HepG2 (cell line): ENCODE measurements around the gene BMPR2. TPM values are rescaled to one million over a fixed set of nuclear protein-coding genes. Genes with fewer than 3 reads are reported as not detected.

Source experiments
- ATAC-seq: fragments of 200-7000 bp; cut with Tn5 transposase; 3 replicates; pipeline ENCODE4 v1.9.1; 2020; ENCODE audit warnings: mild to moderate bottlenecking, moderate library complexity
- BruUV-seq: library from RNA; stranded (reverse); fragments of 400-500 nt; replicated peaks from 2 replicates; lab custom pipeline; 2021; lab: Mats Ljungman, UMichigan
- CTCF ChIA-PET: fragments of 300-600 bp; formaldehyde crosslinking; extraction: SDS; loops from one replicate; lab custom pipeline; 2021; ENCODE audit warnings: low total read pairs, inconsistent platforms, low intra/inter-chr PET ratio; lab: Yijun Ruan, JAX
- POLR2A ChIA-PET: fragments of 350-600 bp; sonication (Branson Sonifier 250); formaldehyde crosslinking; loops from one replicate; lab custom pipeline; 2020; ENCODE audit warnings: antibody characterized with exemption, inconsistent platforms; lab: Yijun Ruan, JAX
- DNase-seq: peaks from one replicate; pipeline ENCODE4 v3.0.0-alpha.2; 2015; ENCODE audit warnings: low spot score
- FAIRE-seq: peaks from 3 replicates; lab custom pipeline; 2011; peaks lifted over from hg19 to GRCh38; lab: Jason Lieb, UNC
- H2AFZ ChIP-seq: one replicate; pipeline ENCODE4 v1.6.1; 2011; ENCODE audit warnings: low read length, inconsistent platforms
- H3K27ac ChIP-seq: fragments of 300-600 bp; 3 replicates; pipeline ENCODE4 v1.8.0; 2011; ENCODE audit warnings: mixed run types, mild to moderate bottlenecking, mixed read lengths, low read length, inconsistent platforms; ENCODE audit not compliant: insufficient read depth; ENCODE audit errors: extremely low read length
- H3K27me3 ChIP-seq, 2 experiments: fragments of 200-600 bp in 1 of 2; 2 replicates in 1 of 2; 3 replicates in 1 of 2; pipeline versions ENCODE4 v1.6.0 to v1.8.0; 2011; ENCODE audit warnings: low read length in 2 of 2, mild to moderate bottlenecking in 2 of 2, moderate library complexity in 2 of 2, inconsistent platforms in 1 of 2; ENCODE audit not compliant: insufficient read depth in 2 of 2, control insufficient read depth in 1 of 2
- H3K36me3 ChIP-seq, 2 experiments: fragments of 200-600 bp in 1 of 2; replicated peaks in 1 of 2; 2 replicates in 1 of 2; 3 replicates in 1 of 2; pipeline versions ENCODE4 v1.5.1 to v1.8.0; 2011; ENCODE audit warnings: low read length in 2 of 2, inconsistent platforms in 1 of 2; ENCODE audit not compliant: insufficient read depth in 2 of 2, control insufficient read depth in 1 of 2
- H3K4me1 ChIP-seq: 2 replicates; pipeline ENCODE4 v1.5.1; 2012; ENCODE audit warnings: low read length, inconsistent platforms; ENCODE audit not compliant: insufficient read depth
- H3K4me2 ChIP-seq: 2 replicates; pipeline ENCODE4 v1.6.0; 2011; ENCODE audit warnings: low read depth, low read length, inconsistent platforms
- H3K4me3 ChIP-seq, 3 experiments: fragments of 200-600 bp in 1 of 3; sonication (generic), shearing (Covaris generic) in 1 of 3; replicated peaks in 1 of 3; 2 replicates each; pipeline ENCODE4 v1.5.1; 2011 to 2016; ENCODE audit warnings: low read length in 3 of 3, inconsistent platforms in 2 of 3, low read depth in 2 of 3, mild to moderate bottlenecking in 2 of 3, control low read depth in 1 of 3, mixed read lengths in 1 of 3; ENCODE audit not compliant: insufficient read depth in 1 of 3
- H3K79me2 ChIP-seq: one replicate; pipeline ENCODE4 v1.6.1; 2011; ENCODE audit warnings: low read length, inconsistent platforms; ENCODE audit not compliant: insufficient read depth
- H3K9ac ChIP-seq: 2 replicates; pipeline ENCODE4 v1.6.0; 2011; ENCODE audit warnings: mild to moderate bottlenecking, low read depth, low read length, inconsistent platforms; ENCODE audit not compliant: insufficient read depth
- H3K9me3 ChIP-seq: 2 replicates; pipeline ENCODE4 v1.5.1; 2012; ENCODE audit warnings: mild to moderate bottlenecking, low read length
- H4K20me1 ChIP-seq: 2 replicates; pipeline ENCODE4 v1.6.0; 2011; ENCODE audit warnings: inconsistent platforms, mild to moderate bottlenecking, low read length, moderate library complexity; ENCODE audit not compliant: insufficient read depth
- AKAP8 ChIP-seq: sonication (generic); formaldehyde crosslinking; IDR thresholded peaks from 2 replicates; pipeline ENCODE4 v1.5.1; 2020; ENCODE audit warnings: mild to moderate bottlenecking, missing genetic modification reagents
- ETS1 ChIP-seq: sonication (generic); formaldehyde crosslinking; IDR thresholded peaks from 2 replicates; pipeline ENCODE4 v1.4.0; 2020; ENCODE audit warnings: missing genetic modification reagents
- SUZ12 ChIP-seq: fragments of 150-350 bp; IDR thresholded peaks from 2 replicates; pipeline ENCODE4 v1.6.1; 2014; ENCODE audit warnings: low read depth, low read length
- TEAD3 ChIP-seq: optimal IDR thresholded peaks from 2 replicates; pipeline ENCODE3; 2016; ENCODE audit warnings: borderline replicate concordance
- ZNF549 ChIP-seq: sonication (generic); formaldehyde crosslinking; IDR thresholded peaks from 2 replicates; pipeline ENCODE4 v1.5.0; 2020; ENCODE audit warnings: missing genetic modification reagents
- ZNF710 ChIP-seq: sonication (generic); formaldehyde crosslinking; IDR thresholded peaks from 2 replicates; pipeline ENCODE4 v1.5.0; 2020; ENCODE audit warnings: mild to moderate bottlenecking, missing genetic modification reagents, borderline replicate concordance
- ZNF850 ChIP-seq: sonication (generic); formaldehyde crosslinking; conservative IDR thresholded peaks from 2 replicates; pipeline ENCODE4 v1.9.0; 2021; ENCODE audit warnings: mild to moderate bottlenecking, missing genetic modification reagents
- ZSCAN9 ChIP-seq: IDR thresholded peaks from 2 replicates; pipeline ENCODE4 v1.6.1; 2016; ENCODE audit warnings: borderline replicate concordance
- WGBS: methylation state at CpG from one replicate; pipeline ENCODE4 v1.1.6; 2017; ENCODE audit warnings: low lambda C conversion rate; 5-methylcytosine and 5-hydroxymethylcytosine counted together
- in situ Hi-C: cut with HindIII; loops from 2 replicates; pipeline ENCODE4 v1.10.0; 2017; ENCODE audit warnings: low pct_unique_long_range_greater_than_20kb; ENCODE audit not compliant: extremely low pct_ligation_motif_present
- intact Hi-C: fragments of 100-400 bp; cut with micrococcal nuclease; formaldehyde crosslinking; loops from one replicate; pipeline ENCODE4 v1.10.0; 2022; ENCODE audit not compliant: unreplicated experiment
- polyA plus RNA-seq, 8 experiments: library from polyadenylated mRNA; depleted of rRNA in 3 of 8; stranded (reverse) in 7 of 8; unstranded in 1 of 8; fragments of >200 nt; fragmentation: Illumina TruSeq in 4 of 8; extraction: Trizol in 4 of 8; gene quantifications; 2 replicates each; pipeline versions ENCODE4 v1.2.1 to v1.2.3, GENCODE V29; 2011 to 2016; ENCODE audit warnings: low read depth in 4 of 8, missing spikeins in 1 of 8, mixed read lengths in 1 of 8; ENCODE audit not compliant: insufficient read depth in 1 of 8
- total RNA-seq, 5 experiments: library from RNA; depleted of rRNA; stranded (reverse); fragments of >200 nt; fragmentation: Illumina TruSeq; extraction: Trizol; gene quantifications; 2 replicates each; pipeline ENCODE4 v1.2.3, GENCODE V29; 2016; ENCODE audit warnings: low read depth in 1 of 5
- TF ChIP-seq, protein P1 (sequence below): sonication (generic); formaldehyde crosslinking; IDR thresholded peaks from 2 replicates; pipeline ENCODE4 v1.5.0; 2020; ENCODE audit warnings: mild to moderate bottlenecking, missing genetic modification reagents, moderate library complexity
- TF ChIP-seq, protein P2 (sequence below): sonication (generic); formaldehyde crosslinking; IDR thresholded peaks from 2 replicates; pipeline ENCODE4 v1.5.0; 2020; ENCODE audit warnings: missing genetic modification reagents
- TF ChIP-seq, protein P3 (sequence below): sonication (generic); formaldehyde crosslinking; IDR thresholded peaks from 2 replicates; pipeline ENCODE4 v1.5.0; 2020; ENCODE audit warnings: missing genetic modification reagents
- TF ChIP-seq, protein P4 (sequence below), 2 experiments: fragments of 450-650 bp in 1 of 2; sonication (generic) in 1 of 2; formaldehyde crosslinking; IDR thresholded peaks; 2 replicates each; pipeline versions ENCODE4 v1.5.0 to v1.8.0; 2020 to 2022; ENCODE audit warnings: mild to moderate bottlenecking in 1 of 2, missing genetic modification reagents in 1 of 2
- TF ChIP-seq, protein P5 (sequence below): sonication (generic); formaldehyde crosslinking; IDR thresholded peaks from 2 replicates; pipeline ENCODE4 v1.5.1; 2020; ENCODE audit warnings: missing genetic modification reagents, mild to moderate bottlenecking, borderline replicate concordance

The BMPR2 gene
- total and polyA plus RNA-seq, 2 of the 13 experiments (the other 11 are each of a cell fraction or from before 2014, with no cell fraction given), result 5.5 to 10.3 TPM

DNA sequence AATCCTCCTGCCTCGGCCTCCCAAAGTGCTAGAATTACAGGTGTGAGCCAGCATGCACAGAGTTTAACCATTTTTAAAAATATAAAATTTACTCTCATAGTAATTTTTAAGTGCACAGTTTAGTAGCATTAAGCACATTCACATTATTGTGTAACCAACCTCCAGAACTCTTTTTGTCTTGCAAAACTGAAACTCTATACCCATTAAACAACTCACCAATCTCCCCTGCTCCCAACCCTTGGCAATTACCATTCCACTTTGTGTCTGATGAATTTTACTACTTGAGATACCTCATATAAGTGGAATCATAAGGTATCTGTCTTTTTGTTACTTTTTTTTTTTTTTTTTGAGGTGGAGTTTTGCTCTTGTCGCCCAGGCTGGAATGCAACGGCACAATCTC lies 112.5 kb downstream of the BMPR2 start:
- FAIRE-seq, result no peak
- H3K27ac ChIP-seq, result no peak overlapping the region
- H3K9me3 ChIP-seq, result no peaks in the 10 kb centered on the region
- POLR2A ChIA-PET, result no interaction called here
- H3K27me3 ChIP-seq, result no peaks in the 10 kb centered on the region; a peak in 1 of 5 replicates
- CTCF ChIA-PET, result no interaction called here
- H3K9ac ChIP-seq, result no peak overlapping the region
- DNase-seq, result no peak
- TF ChIP-seq, protein P1, sequence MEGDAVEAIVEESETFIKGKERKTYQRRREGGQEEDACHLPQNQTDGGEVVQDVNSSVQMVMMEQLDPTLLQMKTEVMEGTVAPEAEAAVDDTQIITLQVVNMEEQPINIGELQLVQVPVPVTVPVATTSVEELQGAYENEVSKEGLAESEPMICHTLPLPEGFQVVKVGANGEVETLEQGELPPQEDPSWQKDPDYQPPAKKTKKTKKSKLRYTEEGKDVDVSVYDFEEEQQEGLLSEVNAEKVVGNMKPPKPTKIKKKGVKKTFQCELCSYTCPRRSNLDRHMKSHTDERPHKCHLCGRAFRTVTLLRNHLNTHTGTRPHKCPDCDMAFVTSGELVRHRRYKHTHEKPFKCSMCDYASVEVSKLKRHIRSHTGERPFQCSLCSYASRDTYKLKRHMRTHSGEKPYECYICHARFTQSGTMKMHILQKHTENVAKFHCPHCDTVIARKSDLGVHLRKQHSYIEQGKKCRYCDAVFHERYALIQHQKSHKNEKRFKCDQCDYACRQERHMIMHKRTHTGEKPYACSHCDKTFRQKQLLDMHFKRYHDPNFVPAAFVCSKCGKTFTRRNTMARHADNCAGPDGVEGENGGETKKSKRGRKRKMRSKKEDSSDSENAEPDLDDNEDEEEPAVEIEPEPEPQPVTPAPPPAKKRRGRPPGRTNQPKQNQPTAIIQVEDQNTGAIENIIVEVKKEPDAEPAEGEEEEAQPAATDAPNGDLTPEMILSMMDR (CRISPR knock-in tag), result no peak
- TF ChIP-seq TEAD3 (CRISPR knock-in tag), result no peak
- TF ChIP-seq SUZ12, result no peak
- no peak for TF ChIP-seq ZNF850 (CRISPR knock-in tag)
- no peak for TF ChIP-seq AKAP8 (CRISPR knock-in tag)
- no peak for TF ChIP-seq ETS1 (CRISPR knock-in tag)
- TF ChIP-seq, protein P2, sequence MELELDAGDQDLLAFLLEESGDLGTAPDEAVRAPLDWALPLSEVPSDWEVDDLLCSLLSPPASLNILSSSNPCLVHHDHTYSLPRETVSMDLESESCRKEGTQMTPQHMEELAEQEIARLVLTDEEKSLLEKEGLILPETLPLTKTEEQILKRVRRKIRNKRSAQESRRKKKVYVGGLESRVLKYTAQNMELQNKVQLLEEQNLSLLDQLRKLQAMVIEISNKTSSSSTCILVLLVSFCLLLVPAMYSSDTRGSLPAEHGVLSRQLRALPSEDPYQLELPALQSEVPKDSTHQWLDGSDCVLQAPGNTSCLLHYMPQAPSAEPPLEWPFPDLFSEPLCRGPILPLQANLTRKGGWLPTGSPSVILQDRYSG (CRISPR knock-in tag), result no peak
- TF ChIP-seq ZNF549 (CRISPR knock-in tag), result no peak
- TF ChIP-seq ZSCAN9, result no peak
- TF ChIP-seq, protein P3, sequence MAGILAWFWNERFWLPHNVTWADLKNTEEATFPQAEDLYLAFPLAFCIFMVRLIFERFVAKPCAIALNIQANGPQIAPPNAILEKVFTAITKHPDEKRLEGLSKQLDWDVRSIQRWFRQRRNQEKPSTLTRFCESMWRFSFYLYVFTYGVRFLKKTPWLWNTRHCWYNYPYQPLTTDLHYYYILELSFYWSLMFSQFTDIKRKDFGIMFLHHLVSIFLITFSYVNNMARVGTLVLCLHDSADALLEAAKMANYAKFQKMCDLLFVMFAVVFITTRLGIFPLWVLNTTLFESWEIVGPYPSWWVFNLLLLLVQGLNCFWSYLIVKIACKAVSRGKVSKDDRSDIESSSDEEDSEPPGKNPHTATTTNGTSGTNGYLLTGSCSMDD (CRISPR knock-in tag), result no peak
- TF ChIP-seq, protein P4, sequence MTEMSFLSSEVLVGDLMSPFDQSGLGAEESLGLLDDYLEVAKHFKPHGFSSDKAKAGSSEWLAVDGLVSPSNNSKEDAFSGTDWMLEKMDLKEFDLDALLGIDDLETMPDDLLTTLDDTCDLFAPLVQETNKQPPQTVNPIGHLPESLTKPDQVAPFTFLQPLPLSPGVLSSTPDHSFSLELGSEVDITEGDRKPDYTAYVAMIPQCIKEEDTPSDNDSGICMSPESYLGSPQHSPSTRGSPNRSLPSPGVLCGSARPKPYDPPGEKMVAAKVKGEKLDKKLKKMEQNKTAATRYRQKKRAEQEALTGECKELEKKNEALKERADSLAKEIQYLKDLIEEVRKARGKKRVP (CRISPR knock-in tag; IDR thresholded peaks at IDR 0.05), result no peak
- TF ChIP-seq, protein P5, sequence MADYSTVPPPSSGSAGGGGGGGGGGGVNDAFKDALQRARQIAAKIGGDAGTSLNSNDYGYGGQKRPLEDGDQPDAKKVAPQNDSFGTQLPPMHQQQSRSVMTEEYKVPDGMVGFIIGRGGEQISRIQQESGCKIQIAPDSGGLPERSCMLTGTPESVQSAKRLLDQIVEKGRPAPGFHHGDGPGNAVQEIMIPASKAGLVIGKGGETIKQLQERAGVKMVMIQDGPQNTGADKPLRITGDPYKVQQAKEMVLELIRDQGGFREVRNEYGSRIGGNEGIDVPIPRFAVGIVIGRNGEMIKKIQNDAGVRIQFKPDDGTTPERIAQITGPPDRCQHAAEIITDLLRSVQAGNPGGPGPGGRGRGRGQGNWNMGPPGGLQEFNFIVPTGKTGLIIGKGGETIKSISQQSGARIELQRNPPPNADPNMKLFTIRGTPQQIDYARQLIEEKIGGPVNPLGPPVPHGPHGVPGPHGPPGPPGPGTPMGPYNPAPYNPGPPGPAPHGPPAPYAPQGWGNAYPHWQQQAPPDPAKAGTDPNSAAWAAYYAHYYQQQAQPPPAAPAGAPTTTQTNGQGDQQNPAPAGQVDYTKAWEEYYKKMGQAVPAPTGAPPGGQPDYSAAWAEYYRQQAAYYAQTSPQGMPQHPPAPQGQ (CRISPR knock-in tag), result no peak
- no peak for TF ChIP-seq ZNF710
- no peaks in the 10 kb centered on the region for H4K20me1 ChIP-seq
- no peak overlapping the region for H3K4me2 ChIP-seq
- no peak overlapping the region for H3K4me3 ChIP-seq
- H2AFZ ChIP-seq, result no peak overlapping the region
- H3K79me2 ChIP-seq, result no peaks in the 10 kb centered on the region
- H3K4me1 ChIP-seq, result peaks cover 2% of the 10 kb centered on the region
- 98% methylated on average over 3 of the region's 3 CpGs for WGBS
- H3K36me3 ChIP-seq, result no peaks in the 10 kb centered on the region; a peak in 2 of 5 replicates
- intact Hi-C loops (no loop called here), in situ Hi-C loops (no loop called here)
- no peak for ATAC-seq
- BruUV-seq, result no TSS peak
